GM19463 (cell line): ENCODE measurements around the gene RAMP3.
A peak's percentile ranks its signal among the peaks of the same experiment; 100 is the strongest.
"Not testable (repeated sequence)": the region's sequence is repeated elsewhere in the genome, so short reads cannot be mapped to it uniquely, and the experiment has no call there.

Experiments
- ATAC-seq: cut with Tn5 transposase; IDR thresholded peaks from one replicate; pipeline ENCODE4 v1.9.1; 2021; ENCODE audit warnings: mild to moderate bottlenecking, moderate library complexity; ENCODE audit not compliant: unreplicated experiment

RAMP3 gene

DNA sequence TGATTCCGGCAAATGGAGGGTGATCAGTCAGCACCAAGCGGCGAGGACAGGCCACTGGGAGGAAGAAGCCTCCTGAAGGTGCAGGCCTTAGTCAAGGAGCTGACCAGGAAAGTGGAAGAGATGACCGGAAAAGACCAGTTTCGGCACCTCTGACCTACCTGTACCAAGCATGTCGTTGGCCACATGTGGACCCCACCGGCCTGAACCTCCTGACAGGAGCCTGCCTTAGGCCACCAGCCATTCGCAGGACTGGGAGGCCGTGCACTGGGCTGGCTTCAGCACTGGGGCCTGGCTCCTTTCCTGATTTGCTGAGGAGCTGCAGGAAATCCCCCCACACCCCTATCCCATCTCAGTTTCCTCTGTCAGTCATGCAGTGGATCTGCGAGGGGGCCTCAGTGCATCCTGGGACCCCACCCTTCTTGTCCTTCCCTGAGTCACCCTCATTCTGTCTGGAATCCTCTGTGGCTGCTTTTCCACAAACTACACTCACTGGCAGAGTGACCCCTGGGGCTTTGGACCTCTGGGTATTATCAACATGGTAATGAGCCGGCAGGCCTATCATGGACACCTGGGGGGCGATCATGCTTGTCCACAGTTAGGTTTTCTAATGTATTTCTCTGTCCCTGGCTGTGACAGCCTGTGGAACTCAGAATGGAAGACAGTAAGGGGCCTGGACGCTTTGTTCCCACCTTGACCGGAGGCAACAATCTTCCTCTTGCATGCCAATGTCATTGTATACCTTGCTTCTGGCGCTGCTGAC lies 33.0 kb downstream of the RAMP3 start:
- ATAC-seq, result no peak

DNA sequence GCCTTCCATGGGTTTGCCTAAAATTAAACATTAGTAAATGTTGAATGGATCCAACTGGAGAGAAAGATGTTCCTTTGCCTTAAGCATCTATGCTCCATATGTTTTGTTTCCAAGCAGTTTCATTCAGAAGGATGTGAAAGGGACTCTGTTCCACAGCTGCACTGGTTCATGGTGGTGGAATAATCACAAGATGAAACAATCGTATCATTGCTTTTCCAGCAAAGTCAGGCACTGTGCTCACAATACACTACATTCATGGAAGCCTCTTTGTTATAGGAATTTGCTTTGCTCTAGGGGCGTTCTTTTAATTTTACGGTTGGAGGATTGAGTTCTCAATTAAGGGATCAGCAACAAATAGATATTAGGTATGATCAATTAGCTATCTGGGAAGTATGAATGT lies 33.8 kb downstream of the RAMP3 start:
- no peak for ATAC-seq

DNA sequence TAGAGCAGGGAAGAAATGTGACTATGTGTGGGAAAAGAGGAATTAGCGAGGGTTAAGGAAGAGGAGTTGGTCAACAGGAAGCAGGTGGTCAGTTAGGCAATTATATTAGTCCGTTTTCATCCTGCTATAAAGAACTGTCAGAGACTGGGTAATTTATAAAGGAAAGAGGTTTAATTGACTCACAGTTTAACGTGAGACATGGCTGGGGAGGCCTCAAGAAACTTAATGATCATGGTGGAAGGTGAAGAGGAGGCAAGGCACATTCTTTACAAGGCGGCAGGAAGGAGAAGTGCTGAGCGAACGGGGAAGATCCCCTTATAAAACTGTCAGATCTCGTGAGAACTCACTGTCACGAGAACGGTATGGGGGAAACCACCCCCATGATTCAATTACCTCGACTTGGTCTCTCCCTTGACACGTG lies 35.0 kb downstream of the RAMP3 start:
- ATAC-seq, result no peak

DNA sequence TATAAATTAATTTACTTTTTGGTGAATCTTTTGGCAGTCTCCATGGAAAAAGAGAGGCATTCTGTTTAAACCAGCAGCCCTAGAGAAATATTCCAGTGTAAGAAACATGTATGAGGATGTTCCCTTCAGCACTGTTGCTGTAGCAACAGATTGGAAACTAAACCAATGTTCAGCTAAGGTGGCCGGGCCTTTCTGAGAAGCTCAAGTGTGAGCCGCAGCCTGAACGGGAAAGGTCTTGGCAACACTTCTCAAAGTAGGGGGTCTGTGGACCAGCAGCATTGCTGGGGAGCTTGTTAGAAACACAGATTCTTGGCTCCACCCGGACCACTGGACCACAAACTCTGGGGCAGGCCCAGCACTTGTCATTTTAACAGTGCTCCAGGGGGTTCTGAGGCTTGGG lies 36.2 kb downstream of the RAMP3 start:
- no peak for ATAC-seq

DNA sequence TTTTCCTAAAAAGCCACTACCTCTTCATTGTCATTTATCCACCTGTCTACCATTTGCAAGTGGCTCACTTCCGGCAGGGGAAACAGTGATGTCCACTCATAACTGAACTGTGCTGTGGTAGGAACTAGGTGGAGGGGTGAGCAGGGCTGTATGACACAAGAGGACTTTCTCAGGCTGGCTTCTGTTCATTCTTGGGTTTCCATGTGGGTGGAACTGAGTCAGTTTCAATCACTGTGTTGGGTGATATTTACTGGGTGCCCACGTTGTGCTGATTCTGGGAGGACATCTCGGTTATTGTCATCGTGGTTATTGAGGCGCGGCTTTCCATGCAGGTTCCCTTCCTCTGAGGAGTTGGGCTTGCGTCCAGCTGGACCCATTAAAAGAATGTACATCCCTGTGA lies 38.8 kb downstream of the RAMP3 start:
- peak; percentile 81 for ATAC-seq

DNA sequence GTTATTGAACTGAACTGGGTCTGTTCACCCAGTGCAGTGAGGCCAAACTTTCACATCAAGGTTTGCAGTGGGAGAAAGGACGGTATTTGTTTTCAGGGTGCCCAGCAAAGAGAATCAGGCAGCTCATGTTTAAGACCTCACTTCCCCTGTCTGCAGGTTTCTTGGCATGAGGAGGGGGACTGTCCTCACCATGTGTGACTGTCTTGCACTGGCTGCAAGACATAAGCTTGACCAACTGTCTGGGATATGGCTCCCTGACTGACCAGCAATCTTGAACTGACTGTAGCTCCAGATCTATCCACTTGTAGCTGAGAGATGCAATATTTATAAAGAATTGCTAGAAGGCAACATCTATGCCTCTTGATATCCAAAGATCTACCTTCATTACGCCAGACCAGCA lies 39.9 kb downstream of the RAMP3 start:
- ATAC-seq, result no peak

DNA sequence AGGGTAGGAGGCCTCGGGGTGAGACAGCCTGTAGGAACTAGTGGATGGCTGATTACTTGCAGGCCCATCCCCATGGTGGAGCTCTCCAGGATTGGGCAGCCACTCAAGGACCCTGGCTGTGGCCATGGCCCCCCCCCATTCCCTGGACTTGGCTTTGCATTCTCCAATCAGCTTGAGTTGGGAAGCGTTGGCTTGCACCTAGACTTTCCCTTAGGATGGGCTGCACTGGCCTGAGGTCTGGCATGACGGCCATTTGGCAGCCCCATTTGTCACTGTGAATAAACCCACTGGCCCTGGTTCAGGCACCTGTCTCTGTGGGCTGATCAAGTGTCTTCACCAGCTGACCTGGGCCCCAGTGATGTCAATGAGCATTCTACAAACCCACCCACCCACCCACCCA lies 41.4 kb downstream of the RAMP3 start:
- no peak for ATAC-seq

DNA sequence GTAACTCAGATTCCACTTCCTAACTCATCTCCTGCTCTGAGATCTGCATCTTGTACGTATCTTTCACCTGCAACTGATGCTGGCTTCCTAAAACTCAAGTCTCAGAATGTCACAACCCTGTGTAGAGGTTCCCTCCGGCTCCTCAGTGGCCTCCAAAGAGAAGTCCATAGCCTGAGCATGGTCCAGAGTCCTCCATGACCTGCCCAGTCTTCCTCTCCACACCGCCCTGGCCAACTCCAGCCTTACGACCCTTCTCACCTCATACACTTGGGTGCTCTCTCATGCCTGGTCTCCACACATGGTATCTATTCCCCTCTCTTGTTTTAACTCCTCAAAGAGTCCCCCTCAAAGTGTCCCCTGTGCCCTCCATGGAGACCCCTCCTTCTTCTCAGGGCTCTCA lies 41.9 kb downstream of the RAMP3 start:
- ATAC-seq, result no peak

DNA sequence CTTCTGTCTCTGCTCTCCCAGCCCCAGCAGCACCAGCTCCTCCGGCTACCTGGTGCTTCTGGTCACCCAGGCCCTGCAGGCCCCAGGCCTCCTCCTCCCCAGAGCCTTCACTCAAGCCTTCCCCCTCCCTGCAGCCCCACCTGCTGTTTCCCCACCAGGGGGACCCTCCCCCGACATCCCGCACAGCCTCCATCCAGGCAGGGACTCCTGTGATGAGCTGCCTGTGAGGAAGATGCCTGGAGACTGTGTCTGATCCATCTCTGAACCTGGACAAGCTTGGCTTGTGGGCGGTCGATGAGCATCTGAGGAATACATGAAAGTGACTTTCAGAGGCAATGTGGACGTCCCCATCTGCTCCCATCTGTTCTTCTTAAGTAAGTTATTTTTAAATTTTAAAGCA lies 45.0 kb downstream of the RAMP3 start:
- ATAC-seq, result no peak

DNA sequence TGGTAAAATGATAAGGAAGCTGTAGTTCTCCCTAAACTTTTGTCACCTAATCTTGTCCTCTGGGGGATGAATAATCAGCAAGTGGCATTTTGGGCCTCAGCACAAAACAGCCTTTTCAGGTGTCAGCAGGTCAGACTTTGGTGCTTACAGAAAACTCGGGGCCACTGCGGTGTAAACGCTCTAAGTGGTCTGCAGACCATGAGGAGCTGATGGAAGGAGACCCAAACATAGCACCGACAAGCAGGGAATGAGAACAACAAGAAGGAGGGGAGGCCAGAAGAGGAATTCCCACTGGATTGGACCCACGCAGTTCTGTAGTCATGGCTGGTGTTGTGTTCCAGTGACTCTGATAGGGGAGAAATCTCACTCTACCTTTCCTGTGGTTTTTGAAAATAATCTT lies 45.4 kb downstream of the RAMP3 start:
- no peak for ATAC-seq

DNA sequence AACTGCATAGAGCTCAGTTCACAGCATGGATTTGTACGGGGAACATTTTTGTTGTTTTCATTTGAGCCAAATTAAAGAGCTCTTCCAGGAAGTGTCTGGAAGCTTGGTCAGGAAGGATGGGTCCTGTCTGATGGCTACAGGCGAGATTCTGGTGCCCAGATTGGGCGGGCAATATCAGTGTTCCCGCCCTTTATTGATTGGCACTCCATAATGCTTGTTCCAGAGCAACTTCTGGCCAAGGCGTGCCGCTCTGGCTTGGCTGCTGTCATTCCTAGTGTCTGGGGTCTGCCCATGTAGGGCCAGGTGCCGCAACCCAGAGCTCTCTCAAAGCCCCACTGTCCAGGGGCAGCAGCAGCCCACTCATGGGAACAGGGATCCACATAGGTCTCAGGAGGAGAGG lies 45.9 kb downstream of the RAMP3 start:
- ATAC-seq, result no peak

DNA sequence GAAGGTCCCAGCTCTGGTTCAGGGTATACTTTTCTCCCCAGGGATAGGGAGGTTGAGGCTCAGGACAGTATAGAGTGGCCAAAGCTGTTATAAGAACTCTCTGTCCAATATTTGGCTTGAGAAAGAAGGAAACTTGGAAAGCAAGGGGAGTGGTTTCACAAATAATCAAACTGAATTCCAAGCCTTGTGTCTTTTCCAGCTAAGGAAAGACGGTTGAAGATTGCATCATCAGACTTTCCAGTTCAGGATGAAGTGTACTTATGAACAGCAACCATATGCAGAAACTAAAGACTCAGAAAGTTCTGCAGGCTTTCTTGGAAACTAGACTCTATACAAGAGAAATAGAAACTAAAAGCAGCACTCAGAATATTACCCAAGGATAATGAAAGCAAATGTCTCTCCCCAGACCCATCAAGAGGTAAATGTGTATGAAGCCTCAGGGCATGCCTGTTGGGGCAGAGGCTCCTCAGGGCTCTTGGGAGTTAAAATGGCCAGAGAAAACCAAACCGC lies 46.4 kb downstream of the RAMP3 start:
- ATAC-seq, result peak; percentile 75

DNA sequence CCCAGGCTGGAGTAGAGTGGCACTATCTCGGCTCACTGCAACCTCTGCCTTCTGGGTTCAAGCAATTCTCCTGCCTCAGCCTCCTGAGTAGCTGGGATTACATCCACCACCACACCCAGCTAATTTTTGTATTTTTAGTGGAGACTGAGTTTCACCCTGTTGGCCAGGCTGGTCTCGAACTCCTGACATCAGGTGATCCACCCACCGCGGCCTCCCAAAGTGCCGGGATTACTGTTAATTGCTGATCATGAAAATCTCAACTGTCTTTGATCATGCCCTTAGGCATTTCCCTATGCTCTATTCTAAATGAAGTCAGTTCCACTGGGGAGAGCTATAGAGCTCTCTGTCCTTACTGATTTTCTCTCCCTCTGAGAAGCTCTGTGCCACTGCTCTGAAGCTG lies 48.7 kb downstream of the RAMP3 start:
- ATAC-seq, result not testable (repeated sequence)

DNA sequence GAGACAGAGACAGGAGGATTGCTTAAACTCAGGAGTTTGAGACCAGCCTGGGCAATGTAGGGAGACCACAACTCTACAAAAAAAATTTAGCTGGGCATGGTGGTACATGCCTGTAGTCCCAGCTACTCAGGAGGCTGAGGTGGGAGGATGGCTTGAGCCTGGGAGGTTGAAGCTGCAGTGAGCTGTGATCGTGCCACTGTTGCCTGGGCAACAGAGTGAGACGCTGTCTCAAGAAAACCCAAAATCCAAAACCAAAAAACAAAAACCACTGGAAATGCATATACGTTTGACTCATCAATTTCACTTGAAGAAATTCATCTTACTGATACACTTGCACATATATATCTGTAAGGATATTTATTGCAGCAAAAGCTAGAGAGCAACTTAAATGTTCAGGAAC lies 52.3 kb downstream of the RAMP3 start:
- not testable (repeated sequence) for ATAC-seq

DNA sequence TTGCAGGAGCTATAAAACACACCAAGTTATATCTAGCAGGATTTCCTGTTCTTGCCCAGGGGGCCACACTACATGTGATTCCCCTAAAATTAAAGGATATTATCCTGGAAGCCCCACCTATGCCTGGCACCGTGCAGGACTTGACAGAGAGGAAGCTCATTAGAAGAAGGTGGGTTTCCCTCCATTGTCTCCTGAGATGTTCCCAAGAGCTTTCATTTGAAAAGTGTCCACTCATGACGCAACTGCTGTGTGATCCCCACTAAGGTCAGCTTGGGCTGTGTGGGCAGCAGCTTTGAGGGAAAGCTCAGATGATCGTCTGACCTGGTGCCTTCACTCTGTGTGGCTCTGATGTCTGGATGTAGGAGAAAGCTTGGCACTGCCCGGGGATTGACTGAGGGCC lies 53.5 kb downstream of the RAMP3 start:
- no peak for ATAC-seq

DNA sequence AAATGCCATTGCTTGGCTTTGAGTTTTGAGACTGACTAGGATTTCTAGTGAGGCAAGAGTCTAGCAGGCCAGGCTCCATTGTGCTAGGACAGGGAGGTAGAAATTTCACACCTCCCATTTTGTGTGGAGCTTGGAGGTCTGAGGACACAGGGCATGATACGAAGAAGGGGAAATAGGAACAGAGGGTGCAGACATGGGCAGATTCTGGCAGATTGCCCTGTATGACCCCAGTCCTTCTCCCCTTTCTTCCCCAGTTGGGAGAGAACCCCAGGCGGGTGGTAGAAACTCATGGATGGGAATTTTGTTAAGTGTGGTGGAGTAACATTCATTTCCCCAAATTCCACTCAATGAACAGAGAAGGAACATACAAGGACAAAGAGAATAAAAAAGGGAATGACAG lies 54.4 kb downstream of the RAMP3 start:
- no peak for ATAC-seq

DNA sequence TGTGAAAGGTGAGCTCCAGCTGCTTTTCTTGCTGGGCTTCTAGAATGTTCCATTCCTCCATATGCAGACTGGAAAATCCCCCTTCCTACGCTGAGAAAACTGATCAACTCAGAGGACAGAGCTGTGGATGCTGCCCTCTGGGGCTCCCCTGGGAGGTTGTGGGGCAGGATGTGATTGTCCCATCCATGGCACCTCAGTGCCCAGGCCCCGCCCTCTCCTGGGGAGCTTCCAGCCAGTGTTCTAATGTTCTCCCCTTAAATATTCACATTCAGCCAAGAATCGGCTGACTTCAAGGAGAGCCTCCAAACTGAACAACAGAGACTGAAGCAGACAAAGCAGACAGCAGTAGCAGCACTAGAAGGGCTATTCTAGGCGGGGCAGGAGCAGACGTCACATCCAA lies 55.0 kb downstream of the RAMP3 start:
- ATAC-seq, result no peak

DNA sequence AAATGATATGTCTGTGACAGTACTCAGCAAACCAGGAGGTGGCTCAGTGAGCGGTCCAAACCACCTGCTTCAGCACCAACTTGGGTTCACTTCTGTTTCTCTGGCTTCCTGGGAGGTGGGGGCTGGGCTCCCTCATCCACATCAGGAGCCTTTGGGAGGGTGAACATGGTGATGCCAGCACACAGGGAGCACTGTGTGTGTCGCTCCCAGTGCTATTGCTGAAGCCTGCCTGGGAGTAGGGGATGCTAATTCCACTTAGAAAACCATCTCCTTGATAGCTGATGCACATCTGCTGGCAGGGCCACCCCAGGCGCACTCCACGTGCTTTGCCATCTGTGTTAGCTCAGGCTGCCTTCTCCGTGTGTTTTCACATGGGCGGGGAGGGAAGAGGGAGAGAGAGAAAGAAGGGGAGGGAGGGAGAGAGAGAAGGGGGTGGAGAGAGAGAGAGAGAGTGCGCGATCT lies 58.0 kb downstream of the RAMP3 start:
- ATAC-seq, result no peak

DNA sequence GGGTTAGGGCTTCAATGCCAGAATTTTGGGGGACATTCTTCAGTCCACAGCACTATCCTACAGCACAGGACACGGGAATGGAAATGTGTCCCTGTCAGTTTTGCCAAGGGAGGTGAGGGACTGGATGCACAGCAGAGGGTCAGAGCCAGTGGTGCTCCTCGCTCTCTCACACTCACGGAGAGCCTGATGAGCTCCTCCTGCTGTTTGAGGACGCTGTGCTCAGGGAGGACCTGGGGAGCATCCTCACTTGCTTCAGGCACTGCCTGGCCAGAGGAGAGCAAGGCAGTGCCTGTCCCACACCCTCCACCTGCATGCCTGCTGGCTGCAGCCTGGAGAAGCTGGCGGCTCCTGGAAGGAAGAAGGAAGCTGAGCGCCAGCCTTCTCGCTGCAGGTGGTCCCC lies 58.6 kb downstream of the RAMP3 start:
- ATAC-seq, result no peak

DNA sequence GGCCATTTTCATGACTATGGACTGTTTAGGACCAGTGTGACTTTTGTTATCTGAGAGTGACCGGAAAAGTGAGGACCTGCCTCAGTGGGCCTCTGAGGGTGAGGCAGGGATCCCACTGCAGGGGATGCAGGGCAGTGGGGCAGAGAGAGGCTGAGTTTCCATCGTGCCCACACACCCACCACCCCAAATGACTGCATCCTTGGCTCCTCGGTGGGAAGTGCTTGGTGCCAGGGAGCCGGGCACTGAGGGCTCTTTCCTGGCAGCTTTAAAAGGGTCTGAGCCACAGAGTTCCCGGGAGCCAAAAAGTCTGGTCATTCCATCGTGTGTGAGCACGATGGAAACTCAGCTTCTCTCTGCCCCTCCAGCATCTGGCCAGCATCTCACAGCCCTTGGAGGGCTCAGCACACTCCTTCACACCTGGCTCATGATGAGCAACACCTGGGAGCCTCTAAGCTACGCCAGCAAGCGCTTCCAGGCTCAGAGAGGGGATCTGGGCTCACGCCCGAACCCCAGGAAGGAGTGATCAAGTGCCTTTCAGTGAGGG lies 59.1 kb downstream of the RAMP3 start:
- ATAC-seq, result no peak

DNA sequence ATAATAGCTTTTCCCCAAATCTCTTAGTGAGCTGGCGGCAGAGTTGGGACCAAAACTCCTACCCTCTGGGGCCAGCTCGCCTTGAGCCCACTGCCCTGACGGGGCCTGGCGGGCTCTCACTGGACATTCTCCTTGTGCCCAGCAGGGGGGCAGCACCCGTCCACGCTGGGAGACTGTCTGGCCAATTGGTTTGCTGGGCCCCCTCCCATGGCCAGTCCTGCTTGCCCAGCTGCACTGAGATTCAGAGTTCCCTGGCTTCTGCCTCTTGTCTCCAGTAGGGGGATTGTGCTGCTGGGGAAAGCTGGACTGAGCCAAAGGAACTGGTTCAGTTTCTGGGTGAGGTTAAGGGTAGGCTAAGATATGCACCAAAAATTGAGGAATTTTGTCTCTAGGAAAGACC lies 59.8 kb downstream of the RAMP3 start:
- no peak for ATAC-seq

DNA sequence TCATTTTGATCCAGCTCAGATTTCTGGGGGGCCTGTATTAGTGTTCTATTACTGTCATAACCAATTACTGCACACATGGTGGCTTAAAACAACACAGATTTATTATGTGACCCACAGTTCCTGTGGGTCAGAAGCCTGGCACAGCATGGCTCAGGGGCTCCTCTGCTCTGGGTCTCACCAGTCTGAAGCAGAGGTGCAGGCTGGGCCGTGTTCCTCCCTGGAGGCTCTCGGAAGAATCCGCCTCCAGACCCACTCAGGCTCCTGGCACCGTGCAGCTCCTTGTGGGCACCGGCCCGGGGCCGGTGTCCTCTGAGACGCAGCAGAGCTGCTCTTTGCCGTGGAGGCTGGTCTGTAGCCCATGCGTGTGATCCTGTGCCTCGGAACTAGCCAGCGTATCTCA lies 61.5 kb downstream of the RAMP3 start:
- ATAC-seq, result no peak
